Erythroblast (primary cell): ENCODE data around the gene TCF12.
"Not testable (repeated sequence)": the region's sequence is repeated elsewhere in the genome, so short reads cannot be mapped to it uniquely, and the experiment has no call there.

ENCODE experiments used
- DNase-seq, 2 experiments: peaks; one replicate each; lab custom pipeline; 2025; lab: John Stamatoyannopoulos, UW
- GATA1 ChIP-seq: IDR thresholded peaks from 2 replicates; pipeline ENCODE4 v1.6.1; 2011; ENCODE audit warnings: low read depth, mild to moderate bottlenecking, control low read depth, low read length, moderate library complexity
- POLR2A ChIP-seq: IDR thresholded peaks from 2 replicates; pipeline ENCODE4 v1.6.1; 2011; ENCODE audit warnings: mild to moderate bottlenecking, low read length

The TCF12 gene

DNA sequence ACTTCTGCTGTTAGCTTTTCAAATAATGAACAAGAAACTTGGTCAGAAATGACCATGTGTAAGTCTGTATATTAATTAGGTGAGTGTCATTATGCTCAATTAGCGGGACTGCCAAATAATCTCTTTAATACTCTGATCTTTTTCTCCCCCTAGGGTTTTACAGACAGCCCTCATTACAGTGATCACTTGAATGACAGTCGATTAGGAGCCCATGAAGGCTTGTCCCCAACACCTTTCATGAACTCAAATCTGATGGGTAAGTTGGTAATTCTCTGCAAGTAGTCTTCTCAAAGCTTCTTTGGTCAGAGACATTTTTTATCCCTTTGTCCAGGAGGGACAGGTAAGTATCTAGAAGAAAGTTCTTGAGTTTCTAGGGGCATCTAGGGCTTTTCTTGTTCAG, 173.2 kb downstream of the TCF12 start:
- no peak for DNase-seq
- TF ChIP-seq POLR2A (no peak), GATA1 (no peak)

DNA sequence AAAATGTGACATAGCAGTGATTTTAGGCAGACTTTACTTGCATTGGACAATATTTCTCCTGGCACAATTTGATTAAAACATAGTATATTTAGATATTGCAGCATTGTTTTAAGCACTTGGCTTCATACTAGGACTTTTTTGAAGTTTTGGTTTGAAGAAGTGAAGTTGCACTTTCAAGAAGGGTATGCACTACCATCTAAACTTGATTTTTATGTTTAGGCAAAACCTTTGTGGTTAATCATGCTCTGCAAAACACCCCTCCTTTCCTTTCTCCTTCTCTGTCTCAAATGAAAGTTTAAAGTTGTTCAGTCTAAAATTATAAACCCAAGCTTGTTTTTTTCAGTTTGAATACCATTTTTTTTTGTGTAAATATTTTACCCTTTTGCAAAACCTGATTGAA, 173.8 kb downstream of the TCF12 start:
- TF ChIP-seq GATA1, result no peak
- no peak for TF ChIP-seq POLR2A
- DNase-seq, result no peak

- no peak for DNase-seq
- TF ChIP-seq GATA1 (no peak), POLR2A (no peak)
Observed at GRCh38 chr15:57094321-57095257, 176.1 kb downstream of the TCF12 start.

DNA sequence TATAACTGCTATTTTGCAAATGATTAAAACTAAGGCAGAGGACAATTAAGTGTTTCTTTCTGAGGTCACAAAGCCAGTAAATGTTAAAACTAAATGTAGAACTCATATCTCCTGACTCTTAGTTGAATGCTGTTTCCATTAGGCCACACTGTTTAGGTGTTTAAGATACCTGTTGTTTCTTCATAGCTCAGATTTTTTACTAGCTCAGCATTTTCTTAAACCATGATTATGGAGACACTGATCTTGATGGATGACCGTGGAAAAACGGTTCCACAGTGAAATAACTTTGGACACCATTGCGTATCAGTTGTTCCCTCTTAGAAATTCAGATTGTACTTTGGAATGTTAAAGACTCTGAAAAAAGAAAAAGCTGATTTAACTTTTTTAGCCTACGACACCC, 177.5 kb downstream of the TCF12 start:
- DNase-seq, result no peak
- no peak for TF ChIP-seq GATA1
- TF ChIP-seq POLR2A, result no peak

DNA sequence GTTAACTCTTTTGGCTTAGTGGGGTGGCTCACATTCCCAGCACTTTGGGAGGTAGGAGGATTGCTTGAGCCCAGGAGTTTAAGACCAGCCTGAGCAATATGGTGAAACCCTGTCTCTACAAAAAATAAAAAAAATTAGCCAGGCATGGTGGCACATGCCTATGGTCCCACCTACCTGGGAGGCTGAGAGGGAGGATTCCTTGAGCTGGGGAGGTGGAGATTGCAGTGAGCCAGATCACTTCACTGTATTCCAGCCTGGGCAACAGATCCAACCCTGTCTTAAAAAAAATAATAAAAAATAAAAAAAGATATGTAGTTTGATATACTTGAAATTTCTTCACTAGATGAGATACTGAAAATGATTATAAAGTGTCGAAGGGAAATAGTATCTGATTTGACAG, 178.8 kb downstream of the TCF12 start:
- no peak for DNase-seq
- no peak for TF ChIP-seq GATA1
- no peak for TF ChIP-seq POLR2A

GRCh38 chr15:57097919-57098543, 179.6 kb downstream of the TCF12 start:
- not testable (repeated sequence) for DNase-seq

- TF ChIP-seq POLR2A (no peak), GATA1 (no peak)
- no peak for DNase-seq
Observed at GRCh38 chr15:57098896-57099295, 180.5 kb downstream of the TCF12 start.

GRCh38 chr15:57100136-57100539, 181.7 kb downstream of the TCF12 start:
- no peak for DNase-seq

DNA sequence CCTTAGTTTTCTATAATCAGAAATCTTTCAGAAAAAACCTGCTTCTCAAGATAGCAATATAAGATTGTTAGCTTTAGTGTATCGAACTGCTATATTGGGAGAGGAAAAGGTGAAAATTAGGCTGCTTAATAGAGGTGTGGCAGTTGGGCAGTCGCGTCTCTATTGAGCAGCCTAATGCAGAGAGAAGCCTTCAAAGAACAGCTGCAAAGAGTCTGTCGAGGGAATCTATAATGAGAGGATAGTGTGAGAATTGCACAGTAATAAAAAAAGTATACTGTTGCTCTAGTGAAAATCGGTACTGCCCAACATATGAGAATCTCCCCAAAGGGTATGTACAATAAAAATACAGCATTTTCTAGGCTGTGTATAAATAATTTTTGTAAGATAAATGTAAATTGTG, 184.4 kb downstream of the TCF12 start:
- DNase-seq, result no peak
- TF ChIP-seq POLR2A, result no peak
- no peak for TF ChIP-seq GATA1

More at GRCh38 chr15:57100136-57100539, 181.7 kb downstream of the TCF12 start:
- TF ChIP-seq POLR2A (no peak), GATA1 (no peak)

DNA sequence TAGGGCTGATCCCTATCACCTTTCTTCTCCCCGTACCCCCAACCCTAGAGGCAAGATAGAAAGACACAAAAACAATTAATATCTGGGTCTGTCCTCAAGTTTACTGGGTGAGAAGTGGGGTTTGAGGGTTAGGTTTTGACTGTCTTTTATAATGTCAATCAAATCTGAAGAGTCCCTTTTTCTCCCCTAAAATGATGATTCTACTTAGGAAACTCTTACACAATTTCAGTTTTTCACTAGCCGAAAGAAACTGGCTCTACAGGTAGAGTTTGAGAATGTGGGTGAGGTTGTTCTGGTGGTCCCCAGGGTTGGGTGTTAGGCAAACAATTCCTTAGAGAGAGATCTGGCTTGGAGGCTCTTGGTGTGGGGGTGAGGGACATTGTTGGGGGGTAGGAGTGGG, 189.9 kb downstream of the TCF12 start:
- no peak for DNase-seq
- TF ChIP-seq GATA1 (no peak), POLR2A (no peak)

DNA sequence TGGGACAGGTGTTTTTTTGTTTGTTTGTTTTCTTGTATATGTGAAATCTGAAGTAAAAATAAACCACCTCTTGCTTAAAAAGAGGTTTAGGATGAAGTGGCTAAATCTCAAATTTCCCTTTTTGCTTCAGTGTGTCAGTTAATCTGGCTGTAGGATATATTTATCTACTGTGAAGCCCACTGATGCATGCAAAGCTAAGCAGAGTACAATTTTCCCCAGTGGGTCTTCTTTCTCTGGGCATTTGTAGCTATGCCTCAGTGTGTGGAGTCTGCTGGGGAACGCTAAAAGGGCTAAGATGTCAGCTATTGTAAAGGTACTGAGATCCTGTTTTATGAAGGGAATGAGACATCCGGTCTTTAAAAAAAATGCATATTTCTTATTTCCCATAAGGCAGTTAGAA, 190.6 kb downstream of the TCF12 start:
- no peak for DNase-seq
- TF ChIP-seq POLR2A (no peak), GATA1 (no peak)

GRCh38 chr15:57111002-57111401, 192.6 kb downstream of the TCF12 start:
- no peak for TF ChIP-seq POLR2A
- no peak for TF ChIP-seq GATA1
- DNase-seq, result no peak

GRCh38 chr15:57112178-57112577, 193.7 kb downstream of the TCF12 start:
- no peak for DNase-seq
- TF ChIP-seq GATA1, result no peak
- no peak for TF ChIP-seq POLR2A

DNA sequence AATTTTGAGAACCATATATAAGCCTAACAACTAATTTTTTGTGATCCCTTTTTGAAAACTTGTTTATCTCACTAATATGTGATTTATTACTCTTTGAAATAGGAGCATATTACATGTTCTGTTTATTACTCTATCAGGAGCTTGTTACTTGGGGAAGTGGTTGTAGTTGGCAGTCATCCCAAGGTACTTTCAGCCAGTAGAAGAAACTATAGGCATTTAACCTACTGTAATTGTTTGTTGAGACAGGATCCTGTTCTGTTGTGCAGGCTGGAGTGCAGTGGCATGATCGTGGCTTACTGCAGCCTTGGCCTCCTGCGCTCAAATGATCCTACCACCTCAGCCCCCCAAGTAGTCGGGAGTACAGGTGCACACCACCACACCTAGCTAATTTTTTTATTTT, 195.6 kb downstream of the TCF12 start:
- DNase-seq, result no peak
- TF ChIP-seq GATA1 (no peak), POLR2A (no peak)

- DNase-seq, result peak; percentile 6 to 31
- TF ChIP-seq GATA1, result no peak
- no peak for TF ChIP-seq POLR2A
Observed at GRCh38 chr15:57118013-57118799, 199.8 kb downstream of the TCF12 start.
